GM19239 (cell line): ENCODE results near the gene SHANK3.

Experiments used
- DNase-seq: peaks from one replicate; pipeline ENCODE4 v3.0.0; 2011; ENCODE audit warnings: low spot score; ENCODE audit not compliant: insufficient read length
- FAIRE-seq: peaks from 2 replicates; lab custom pipeline; 2011; peaks lifted over from hg19 to GRCh38; lab: Jason Lieb, UNC

SHANK3 gene

DNA sequence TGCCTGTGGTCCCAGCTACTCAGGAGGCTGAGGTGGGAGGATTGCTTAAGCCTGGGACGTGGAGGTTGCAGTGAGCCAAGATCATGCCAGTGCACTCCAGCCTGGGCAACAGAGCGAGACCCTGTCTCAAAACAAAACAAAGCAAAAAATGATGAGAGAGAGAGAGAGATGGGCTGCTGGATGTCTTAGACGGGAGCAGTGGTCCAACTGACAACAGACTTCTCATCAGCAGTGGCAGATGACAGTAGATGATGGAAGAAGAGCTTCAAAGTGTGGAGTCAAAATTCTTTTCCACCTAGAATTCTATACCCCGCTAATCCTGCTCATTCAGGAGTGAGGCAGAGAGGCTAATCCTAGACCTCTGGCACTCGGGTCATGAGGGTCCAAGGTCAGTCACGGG lies 36.4 kb downstream of the SHANK3 start:
- FAIRE-seq (no peak), DNase-seq (no peak)

DNA sequence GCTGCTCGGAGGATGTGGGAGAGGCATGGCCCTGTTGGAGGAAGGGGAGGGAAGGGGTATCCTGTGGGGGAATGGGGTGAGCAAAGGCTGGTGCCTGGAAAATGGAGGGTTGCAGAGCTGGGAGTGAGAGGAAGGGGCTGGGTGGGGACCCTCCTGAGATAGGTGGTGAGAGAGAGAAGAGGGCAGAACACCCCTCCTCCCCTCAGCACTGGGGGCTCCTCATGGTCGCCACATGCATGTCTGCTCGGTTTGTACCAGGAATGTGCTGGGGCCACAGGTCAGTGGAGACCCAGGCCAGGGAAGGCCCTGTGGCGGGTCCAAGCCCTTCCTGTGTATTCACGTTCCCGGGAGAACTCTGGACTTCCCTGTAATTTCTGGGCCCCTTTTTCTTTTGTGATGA lies 37.6 kb downstream of the SHANK3 start:
- DNase-seq = no peak
- no peak for FAIRE-seq

DNA sequence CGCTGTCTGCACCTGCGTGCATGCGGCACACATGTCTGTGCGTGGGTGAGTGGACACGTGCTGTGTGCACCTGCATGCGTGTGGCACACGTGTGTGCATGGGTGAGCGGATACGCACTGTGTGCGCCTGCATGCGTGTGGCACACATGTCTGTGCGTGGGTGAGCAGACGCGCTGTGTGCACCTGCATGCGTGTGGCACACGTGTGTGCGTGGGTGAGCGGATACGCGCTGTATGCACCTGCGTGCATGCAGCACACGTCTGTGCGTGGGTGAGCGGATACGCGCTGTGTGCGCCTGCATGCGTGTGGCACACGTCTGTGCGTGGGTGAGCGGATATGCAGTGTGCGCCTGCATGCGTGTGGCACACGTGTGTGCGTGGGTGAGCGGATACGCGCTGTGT lies 38.3 kb downstream of the SHANK3 start:
- FAIRE-seq (no peak), DNase-seq (no peak)

DNA sequence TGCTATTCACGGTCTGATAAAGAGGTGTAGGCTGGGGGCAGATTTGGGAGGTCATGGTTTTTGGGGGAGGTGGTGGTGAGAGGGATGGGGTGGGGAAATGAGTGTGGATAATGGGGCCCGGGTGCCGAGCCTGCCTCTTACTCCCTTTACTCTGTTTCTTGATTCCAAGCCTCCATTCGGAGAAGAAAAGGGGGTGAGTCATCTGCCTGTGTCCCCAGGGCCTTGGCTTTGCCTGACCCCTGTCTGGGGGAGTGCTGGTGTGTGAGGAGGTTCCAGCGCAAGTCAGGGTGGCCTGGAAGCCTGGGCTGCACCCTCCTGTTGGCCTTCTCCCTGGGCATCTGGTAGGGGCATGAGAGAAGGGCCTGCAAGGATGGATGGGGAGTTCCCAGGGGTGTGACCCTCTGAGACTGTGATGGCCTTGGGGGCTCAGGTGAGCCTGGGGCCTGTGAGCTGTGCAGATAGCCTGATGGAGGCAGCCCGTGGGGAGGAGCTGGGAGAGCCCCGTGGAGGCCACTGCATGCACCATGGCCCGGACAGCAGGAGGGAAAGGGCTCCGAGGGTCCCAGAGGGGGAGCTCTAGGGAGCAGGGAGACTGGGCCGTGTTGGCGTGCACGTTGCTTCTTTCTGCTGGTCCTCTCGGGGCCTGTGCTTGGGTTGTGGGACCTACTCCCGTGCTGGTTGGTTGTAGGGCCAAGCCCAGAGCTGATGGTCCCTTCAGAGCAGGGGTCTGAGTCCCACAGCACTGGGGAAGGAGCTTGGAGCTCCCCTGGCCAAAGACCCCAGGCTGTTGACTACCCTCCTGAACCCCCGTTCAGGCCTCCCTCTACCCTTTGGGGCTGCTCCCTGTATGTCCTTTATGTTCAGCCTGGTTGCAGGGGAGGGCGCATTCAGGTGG lies 39.1 kb downstream of the SHANK3 start:
- DNase-seq (no peak), FAIRE-seq (no peak)

DNA sequence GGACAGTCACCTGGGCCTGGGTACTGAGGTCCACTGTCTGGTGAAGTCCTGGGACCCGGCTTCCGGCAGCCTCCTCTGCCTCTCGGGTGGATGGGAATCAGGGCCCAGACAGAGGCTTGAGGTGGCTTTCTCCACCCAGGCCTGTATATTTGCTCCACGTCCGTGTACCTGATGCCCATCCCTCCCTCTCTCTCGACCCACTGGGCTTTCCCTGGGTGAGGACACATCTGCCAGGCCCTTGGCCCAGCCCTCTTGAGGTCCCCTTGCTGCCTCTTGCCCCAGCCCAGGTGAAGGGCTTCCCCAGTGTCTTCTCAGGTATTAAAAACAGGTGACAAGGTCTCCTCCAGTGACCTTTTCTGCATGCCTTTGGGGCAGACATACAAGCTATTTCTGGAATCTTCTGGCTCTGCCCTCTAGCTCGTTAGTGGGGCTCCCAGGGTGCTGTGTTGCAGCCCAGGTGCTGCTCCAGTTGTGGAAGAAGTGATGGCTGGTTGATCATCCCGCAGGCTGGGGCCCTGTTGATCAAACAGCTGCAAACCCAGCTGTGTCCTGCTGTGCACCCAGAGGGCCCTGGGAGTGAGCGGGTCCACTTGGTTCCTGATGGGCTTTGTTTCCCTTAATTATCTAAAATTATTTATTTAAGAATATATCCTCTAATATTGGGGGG lies 39.9 kb downstream of the SHANK3 start:
- FAIRE-seq (no peak), DNase-seq (no peak)

DNA sequence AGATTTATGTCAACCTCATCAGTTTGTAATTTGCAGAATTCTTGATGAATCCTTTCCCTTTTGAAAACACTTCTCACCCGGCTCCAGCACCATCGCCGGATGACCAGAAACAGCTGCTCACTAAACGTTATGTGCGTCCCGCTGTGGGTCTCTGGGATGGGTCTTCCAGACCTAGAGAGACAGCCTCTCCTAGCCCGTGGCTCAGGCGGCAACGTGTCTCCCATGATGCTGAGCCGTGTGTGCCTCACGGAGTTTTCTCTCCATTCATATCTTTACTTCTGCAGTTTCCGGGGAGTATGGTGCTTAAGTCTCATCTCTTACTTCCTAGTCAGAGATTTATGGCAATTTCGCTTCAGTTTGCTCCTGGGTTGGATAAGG lies 40.4 kb downstream of the SHANK3 start:
- DNase-seq = no peak
- FAIRE-seq = no peak

DNA sequence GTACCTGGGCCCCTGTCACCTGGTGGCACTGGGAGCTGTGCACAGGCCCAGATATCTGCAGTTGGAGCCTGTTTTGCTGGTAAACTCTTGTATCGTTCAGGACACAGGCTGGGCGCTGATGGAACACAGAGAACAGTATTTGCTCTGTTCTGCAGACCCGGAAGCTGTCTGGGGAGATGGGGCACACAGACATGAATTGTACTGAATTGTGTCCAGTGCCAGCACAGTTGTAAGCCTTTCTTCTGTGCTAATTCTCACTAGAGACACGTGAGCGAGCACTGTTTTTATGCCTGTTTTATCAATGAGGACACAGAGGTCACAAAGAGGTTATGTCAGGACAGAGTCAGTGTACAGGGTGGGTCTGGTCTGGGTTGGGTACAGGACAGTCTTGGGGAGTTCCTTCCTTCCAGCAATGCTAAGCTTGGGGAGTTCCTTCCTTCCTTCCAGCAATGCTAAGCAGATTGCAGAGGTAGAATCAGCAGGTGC lies 41.0 kb downstream of the SHANK3 start:
- no peak for FAIRE-seq

DNA sequence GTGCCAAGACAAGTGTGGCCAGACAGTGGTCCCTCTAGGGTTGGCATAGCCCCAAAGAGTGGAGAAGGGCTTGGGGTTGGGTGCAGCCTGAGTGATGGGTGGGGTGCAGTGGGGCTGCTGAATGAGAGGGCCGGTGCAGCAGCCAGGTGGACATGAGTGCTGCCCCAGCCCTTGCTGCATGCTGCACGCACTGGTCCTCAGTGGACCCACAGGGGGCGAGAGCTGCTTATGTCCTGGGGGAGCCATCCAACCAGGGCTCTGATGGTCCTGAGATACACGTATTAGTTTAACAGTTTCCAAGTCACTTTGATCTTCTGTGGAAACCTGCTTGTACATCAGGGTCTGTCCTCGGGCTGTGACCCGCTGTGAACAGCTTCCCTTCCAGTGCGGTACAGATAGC lies 41.5 kb downstream of the SHANK3 start:
- FAIRE-seq (no peak), DNase-seq (no peak)

More for the DNA sequence above, 41.0 kb downstream of the SHANK3 start:
- no peak for DNase-seq

DNA sequence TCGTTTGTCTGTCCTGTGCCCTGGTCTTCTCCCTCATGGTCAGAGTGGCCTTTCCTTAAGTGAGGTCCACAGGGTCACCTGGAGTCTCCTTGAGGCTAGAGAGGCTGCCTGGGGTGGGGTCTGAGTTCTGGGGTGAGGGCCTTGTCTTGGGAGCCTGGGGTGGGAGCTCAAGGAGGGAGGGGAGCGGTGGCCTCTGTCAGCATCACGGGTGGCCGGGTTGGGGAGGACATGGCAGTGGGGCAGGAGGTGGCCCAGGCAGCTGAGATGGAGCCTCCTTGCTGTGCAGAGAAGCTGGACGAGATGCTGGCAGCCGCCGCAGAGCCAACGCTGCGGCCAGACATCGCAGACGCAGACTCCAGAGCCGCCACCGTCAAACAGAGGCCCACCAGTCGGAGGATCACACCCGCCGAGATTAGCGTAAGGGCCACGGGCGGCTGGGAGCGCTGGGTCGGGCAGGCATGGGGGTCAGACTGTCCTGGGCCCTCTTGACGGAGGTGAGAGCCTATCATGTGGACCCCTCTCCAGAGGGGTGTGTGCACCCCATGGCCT lies 42.1 kb downstream of the SHANK3 start:
- no peak for FAIRE-seq
- DNase-seq = no peak

DNA sequence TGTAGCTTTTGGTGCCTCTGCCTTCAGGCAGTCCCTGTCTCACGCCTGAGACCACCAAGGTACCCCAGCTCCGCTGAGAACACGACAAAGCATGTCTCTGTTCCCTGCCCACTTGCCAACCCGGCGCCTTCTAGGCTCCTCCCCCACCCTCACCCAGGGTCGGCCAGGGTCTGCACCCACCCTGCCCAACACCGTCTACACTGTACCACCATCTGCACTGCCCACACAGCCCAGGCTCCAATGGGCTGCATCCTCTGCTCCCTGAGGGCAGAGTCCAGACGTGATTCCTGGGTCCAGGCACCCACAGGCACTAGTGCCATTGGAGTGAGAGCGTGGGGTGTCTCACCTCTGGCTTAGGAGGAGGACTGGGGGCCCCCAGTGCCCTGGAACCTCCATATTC lies 42.6 kb downstream of the SHANK3 start:
- DNase-seq (no peak), FAIRE-seq (no peak)

DNA sequence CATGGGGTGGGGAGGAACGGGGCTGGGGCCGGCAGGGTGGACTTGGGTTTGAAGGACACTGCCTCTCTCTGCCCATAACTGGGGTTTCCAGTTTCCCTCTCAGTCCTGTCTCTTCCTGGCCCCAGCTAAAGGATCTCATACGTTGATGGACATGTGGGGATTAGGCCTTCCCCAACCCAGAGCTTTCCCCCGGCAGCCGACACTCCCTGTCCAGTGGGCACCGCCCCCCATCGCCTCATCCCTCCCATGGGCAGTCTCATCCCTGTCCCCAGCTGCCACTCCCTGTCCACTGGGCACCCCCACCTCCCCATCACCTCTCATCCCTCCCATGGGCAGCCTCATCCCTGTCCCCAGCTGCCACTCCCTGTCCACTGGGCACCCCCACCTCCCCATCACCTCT lies 43.2 kb downstream of the SHANK3 start:
- no peak for FAIRE-seq
- DNase-seq = no peak

DNA sequence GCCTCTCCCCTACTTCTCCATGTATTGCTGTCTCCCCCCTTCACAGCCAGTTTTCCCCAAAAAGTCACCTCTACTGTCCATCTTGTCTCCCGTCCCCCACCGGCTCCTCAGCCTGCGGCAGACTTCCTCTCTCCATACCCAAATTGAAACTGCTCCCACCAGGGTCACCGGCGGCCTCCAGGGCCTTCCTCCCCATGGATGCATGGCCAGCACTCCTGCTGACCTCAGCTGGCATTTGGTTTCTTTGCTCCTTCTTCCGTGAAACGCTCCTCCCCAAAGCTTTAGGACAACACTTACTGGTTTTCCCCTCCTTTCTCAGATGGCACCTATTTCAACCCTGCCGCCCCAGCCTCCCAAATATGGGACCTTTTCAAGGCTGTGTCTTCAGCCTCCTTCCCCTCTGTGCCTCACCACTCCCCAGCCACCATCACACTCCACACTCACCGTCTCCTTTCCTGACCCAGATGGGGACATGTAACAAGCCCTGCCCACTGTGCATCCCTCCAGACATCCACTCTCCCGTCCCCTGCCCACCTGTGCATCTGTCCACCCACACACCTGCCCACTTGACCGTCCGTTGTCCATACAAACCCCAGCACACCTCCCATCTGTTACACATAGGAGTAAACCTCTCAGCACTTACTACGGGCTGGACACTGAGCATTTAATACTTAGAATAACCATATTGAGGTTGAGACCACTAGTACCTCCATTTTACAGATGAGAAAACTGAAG lies 43.8 kb downstream of the SHANK3 start:
- no peak for FAIRE-seq
- no peak for DNase-seq

DNA sequence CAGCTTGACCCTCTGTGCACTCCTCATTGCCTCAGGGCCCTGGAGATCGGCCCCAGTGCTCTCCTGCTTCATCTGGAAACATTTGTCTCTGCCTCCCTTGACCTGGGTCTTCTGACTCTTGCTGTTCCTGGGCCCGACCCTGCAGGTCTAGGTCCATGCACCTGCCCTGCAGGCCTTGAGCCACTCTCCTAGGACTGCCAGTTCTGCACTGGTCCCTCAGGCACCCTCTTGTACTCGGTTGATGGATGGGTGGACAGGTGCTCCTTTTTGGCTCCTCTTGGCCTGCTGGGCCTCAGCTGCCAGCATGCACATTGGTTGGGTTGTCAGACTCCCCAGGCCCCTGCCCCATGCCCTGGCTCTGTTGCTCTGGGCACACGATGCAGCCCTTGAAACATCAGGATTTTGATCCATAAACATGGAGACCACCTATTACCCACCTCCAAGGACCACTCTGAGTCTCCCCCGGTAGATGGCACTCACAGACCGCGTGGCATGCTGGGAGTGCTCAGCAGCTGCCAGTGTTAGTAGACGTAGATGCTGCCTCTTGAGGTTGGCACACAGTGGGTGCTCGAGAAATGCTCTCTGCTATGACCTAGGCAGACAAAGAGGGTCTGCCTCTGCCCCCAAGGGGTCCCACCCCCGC lies 45.2 kb downstream of the SHANK3 start:
- no peak for DNase-seq
- no peak for FAIRE-seq

DNA sequence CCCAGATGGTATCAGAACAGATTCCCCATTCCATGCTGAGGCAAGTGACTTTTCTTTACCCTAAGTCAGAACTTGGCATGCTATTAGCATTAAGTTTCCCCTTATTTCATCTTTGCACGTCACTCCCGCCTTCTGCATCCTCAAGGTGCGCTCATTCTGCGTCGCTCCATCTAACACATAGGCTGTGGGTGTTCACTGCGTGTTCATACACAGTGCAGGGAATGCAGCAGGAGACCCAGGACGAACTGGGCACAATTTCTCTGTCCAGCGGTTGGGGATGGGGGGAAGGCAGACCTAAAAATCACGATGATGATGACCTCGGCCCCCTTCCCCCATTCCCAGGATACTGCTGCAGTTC lies 45.7 kb downstream of the SHANK3 start:
- FAIRE-seq = no peak

DNA sequence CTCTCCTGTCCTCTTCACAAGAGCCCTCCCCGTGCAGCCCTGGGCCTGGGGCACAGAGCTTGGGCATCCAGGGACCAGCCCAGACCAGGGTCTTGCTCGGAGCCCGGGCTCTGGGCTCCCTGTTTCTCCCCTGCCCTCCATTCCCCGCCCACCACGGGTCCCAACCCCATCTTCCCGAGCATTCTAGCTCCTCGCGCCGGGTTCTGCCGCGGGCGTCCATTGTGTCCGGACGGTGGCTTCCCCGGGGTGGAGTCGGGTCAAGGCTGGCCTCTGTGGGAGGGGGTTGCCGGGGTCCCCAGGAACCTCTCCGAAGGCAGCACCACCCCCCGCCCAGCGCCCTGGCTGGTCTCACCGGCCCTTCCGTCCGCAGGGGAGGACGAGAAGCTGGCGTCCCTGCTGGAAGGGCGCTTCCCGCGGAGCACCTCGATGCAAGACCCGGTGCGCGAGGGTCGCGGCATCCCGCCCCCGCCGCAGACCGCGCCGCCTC lies 47.2 kb downstream of the SHANK3 start:
- DNase-seq (no peak), FAIRE-seq (no peak)

More for the DNA sequence above, 45.7 kb downstream of the SHANK3 start:
- DNase-seq = no peak

DNA sequence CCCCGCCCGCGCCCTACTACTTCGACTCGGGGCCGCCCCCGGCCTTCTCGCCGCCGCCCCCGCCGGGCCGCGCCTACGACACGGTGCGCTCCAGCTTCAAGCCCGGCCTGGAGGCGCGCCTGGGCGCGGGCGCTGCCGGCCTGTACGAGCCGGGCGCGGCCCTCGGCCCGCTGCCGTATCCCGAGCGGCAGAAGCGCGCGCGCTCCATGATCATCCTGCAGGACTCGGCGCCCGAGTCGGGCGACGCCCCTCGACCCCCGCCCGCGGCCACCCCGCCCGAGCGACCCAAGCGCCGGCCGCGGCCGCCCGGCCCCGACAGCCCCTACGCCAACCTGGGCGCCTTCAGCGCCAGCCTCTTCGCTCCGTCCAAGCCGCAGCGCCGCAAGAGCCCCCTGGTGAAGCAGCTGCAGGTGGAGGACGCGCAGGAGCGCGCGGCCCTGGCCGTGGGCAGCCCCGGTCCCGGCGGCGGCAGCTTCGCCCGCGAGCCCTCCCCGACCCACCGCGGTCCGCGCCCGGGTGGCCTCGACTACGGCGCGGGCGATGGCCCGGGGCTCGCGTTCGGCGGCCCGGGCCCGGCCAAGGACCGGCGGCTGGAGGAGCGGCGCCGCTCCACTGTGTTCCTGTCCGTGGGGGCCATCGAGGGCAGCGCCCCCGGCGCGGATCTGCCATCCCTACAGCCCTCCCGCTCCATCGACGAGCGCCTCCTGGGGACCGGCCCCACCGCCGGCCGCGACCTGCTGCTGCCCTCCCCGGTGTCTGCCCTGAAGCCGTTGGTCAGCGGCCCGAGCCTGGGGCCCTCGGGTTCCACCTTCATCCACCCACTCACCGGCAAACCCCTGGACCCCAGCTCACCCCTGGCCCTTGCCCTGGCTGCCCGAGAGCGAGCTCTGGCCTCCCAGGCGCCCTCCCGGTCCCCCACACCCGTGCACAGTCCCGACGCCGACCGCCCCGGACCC lies 48.0 kb downstream of the SHANK3 start:
- no peak for DNase-seq
- FAIRE-seq = no peak

DNA sequence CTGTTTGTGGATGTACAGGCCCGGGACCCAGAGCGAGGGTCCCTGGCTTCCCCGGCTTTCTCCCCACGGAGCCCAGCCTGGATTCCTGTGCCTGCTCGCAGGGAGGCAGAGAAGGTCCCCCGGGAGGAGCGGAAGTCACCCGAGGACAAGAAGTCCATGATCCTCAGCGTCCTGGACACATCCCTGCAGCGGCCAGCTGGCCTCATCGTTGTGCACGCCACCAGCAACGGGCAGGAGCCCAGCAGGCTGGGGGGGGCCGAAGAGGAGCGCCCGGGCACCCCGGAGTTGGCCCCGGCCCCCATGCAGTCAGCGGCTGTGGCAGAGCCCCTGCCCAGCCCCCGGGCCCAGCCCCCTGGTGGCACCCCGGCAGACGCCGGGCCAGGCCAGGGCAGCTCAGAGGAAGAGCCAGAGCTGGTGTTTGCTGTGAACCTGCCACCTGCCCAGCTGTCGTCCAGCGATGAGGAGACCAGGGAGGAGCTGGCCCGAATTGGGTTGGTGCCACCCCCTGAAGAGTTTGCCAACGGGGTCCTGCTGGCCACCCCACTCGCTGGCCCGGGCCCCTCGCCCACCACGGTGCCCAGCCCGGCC lies 48.7 kb downstream of the SHANK3 start:
- no peak for DNase-seq
- no peak for FAIRE-seq

DNA sequence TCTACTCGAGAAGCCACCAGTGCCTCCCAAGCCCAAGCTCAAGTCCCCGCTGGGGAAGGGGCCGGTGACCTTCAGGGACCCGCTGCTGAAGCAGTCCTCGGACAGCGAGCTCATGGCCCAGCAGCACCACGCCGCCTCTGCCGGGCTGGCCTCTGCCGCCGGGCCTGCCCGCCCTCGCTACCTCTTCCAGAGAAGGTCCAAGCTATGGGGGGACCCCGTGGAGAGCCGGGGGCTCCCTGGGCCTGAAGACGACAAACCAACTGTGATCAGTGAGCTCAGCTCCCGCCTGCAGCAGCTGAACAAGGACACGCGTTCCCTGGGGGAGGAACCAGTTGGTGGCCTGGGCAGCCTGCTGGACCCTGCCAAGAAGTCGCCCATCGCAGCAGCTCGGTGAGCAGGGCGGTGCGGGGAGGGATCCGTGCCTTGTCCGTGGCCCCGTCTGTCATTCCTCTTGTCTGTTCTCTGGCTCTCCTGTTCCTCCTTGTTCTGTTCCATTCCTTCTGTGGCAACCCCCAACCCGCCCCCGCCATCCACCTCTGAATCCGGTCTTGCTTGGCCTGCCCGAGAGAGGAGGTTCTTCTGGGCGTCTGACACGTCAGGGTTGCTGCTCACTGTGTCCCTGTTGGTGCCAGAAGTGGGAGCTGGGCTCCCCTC lies 49.6 kb downstream of the SHANK3 start:
- DNase-seq (no peak), FAIRE-seq (no peak)
